ENCODE results near the gene HIVEP3.

The HIVEP3 gene

DNA sequence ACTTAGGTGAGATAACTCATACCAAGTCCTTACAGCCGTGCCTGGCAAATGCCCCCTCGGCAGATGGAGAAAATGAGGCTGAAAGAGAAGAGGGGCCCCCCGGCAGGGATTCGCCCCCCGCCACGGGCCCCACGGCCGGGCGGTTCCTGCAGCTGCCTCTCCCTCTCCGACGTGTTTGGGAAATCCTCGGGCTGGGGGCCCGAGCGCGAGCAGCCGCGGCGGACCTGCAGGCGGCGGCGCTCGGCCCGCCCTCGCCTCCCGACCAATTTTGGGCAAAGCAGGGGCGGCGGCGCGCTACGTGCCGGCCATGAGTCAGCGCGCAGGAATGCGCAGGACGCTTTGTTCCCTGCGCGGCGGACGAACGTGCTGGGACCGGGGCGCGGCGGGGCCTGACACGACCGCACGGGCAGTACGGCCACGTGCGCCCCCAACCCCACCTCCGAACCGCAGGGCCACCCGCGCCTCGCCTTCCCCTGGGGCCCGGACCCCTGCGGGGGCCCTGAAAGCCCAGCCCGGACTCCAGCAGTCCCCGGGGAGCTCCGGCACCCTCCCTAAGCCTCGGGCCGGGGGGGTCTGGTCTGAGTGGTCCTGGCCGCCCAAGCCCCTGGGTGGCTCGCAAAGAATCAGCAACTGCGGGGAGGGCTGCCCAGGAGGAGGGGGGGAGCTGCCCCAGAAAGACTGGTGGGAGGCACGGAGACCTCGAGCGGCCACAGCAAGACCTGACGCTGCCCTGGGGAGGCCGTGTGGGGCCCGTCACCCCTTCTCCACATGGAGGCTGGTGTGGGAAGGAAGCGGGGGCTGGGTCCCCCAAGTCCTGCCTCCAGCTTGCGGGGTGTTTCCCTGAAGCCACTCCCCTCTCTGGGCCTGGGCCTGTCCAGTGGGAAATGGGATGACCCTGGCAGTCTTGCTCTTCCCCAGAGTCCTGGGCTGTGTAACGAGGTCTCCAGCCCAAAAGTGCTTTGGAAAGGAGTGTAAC lies 422.4 kb downstream of the HIVEP3 start:
- TF ChIP-seq, protein P1, sequence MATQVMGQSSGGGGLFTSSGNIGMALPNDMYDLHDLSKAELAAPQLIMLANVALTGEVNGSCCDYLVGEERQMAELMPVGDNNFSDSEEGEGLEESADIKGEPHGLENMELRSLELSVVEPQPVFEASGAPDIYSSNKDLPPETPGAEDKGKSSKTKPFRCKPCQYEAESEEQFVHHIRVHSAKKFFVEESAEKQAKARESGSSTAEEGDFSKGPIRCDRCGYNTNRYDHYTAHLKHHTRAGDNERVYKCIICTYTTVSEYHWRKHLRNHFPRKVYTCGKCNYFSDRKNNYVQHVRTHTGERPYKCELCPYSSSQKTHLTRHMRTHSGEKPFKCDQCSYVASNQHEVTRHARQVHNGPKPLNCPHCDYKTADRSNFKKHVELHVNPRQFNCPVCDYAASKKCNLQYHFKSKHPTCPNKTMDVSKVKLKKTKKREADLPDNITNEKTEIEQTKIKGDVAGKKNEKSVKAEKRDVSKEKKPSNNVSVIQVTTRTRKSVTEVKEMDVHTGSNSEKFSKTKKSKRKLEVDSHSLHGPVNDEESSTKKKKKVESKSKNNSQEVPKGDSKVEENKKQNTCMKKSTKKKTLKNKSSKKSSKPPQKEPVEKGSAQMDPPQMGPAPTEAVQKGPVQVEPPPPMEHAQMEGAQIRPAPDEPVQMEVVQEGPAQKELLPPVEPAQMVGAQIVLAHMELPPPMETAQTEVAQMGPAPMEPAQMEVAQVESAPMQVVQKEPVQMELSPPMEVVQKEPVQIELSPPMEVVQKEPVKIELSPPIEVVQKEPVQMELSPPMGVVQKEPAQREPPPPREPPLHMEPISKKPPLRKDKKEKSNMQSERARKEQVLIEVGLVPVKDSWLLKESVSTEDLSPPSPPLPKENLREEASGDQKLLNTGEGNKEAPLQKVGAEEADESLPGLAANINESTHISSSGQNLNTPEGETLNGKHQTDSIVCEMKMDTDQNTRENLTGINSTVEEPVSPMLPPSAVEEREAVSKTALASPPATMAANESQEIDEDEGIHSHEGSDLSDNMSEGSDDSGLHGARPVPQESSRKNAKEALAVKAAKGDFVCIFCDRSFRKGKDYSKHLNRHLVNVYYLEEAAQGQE (IDR thresholded peaks at IDR 0.05; ENCODE audit: insufficient read depth in 1 of 2, low read depth in 2 of 2, low read length in 2 of 2) = no peak
- TF ChIP-seq TAF1 (IDR thresholded peaks at IDR 0.05; ENCODE audit: borderline replicate concordance, insufficient read depth, low read length) (no peak), SIN3A (IDR thresholded peaks at IDR 0.05; ENCODE audit: borderline replicate concordance, insufficient read depth, low read length) (no peak), FOXP2 (optimal IDR thresholded peaks at IDR 0.05; ENCODE audit: borderline replicate concordance, extremely low read depth, extremely low read length, insufficient read depth) (no peak), POLR2AphosphoS5 (IDR thresholded peaks at IDR 0.05; ENCODE audit: low read depth, low read length) (no peak)

DNA sequence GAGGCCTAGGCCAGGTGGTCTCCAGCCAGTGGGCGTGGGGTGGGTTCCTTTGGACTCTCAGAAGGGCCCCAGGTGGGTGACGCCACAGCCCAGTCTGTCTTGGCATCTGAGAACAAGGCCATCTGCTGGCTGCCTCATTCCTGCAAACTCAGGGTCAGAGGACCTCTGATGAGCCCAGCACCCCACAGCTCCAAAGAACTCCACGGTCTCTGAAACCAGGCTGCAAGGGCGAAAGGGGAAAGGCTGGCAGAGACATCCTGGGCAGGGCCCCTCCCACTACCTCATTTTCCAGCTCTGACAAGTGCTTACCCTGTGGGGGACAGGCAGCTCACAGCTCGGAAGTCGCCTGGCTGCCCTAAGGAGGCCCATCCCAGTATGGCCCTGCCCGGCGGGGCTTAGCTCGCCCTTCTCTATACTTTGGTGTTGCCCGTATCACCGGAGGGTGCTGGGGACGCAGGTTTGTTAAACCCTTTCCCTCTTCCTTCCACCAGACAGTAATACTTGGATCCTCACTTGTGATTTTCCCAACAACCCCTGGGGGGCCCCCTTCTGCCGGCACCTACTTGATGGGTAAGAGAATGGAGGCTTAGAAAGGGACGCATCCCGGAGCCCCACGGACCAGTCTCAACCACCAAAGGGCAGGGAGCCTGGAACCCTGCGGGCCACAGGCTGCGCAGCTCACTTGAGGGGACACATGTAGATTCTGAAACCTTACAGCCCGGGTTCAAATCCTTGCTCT lies 423.3 kb downstream of the HIVEP3 start:
- no peak for TF ChIP-seq SIN3A (IDR thresholded peaks at IDR 0.05; ENCODE audit: borderline replicate concordance, insufficient read depth, low read length)
- TF ChIP-seq FOXP2 (optimal IDR thresholded peaks at IDR 0.05; ENCODE audit: borderline replicate concordance, extremely low read depth, extremely low read length, insufficient read depth) = no peak
- no peak for TF ChIP-seq POLR2AphosphoS5 (IDR thresholded peaks at IDR 0.05; ENCODE audit: low read depth, low read length)
- TF ChIP-seq TAF1 (IDR thresholded peaks at IDR 0.05; ENCODE audit: borderline replicate concordance, insufficient read depth, low read length) = no peak
- TF ChIP-seq, protein P1 (IDR thresholded peaks at IDR 0.05; ENCODE audit: insufficient read depth in 1 of 2, low read depth in 2 of 2, low read length in 2 of 2) = no peak

DNA sequence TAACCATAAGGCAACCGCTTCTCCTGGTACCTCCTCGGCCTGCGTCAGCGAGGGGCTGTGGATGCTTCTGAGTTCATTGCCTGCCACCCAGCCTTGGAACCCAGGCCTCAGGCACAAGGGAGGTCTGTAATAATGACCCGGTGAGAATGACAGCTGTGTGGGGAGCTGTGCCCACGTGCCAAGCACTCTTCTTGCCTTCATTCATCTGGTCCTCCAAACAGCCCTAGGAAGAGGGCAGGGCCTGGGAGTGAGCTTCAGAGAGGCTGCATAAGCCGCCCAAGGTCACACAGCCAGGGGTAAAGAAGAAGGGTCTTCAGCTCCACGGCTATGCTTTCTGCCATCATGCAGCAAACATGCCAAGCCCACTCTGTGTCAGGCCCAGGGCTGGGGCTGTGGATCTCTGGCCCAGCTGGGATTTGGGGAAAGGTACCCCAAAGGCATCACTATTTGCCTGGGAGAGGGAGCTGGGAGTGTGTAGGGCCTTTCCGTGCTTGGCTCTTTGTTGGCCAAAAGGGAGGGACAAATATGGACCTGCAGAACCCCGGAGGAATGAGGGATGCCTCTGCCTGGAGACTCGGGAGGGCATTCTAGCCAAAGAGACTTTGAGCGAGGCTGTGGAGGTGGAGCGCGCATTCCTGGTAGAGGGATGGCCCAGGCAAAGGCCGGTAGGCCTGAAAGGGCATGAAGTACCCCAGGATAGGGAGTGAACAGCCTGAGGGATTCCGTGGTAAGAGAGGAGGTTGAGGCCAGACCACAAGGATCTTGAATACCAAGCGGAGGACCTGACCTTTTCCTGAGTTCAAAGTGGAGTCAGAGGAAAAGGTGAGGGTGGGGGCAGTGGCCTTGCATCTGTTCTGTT lies 424.1 kb downstream of the HIVEP3 start:
- TF ChIP-seq FOXP2 (optimal IDR thresholded peaks at IDR 0.05; ENCODE audit: borderline replicate concordance, extremely low read depth, extremely low read length, insufficient read depth) = no peak
- no peak for TF ChIP-seq SIN3A (IDR thresholded peaks at IDR 0.05; ENCODE audit: borderline replicate concordance, insufficient read depth, low read length)
- TF ChIP-seq TAF1 (IDR thresholded peaks at IDR 0.05; ENCODE audit: borderline replicate concordance, insufficient read depth, low read length) = no peak
- no peak for TF ChIP-seq POLR2AphosphoS5 (IDR thresholded peaks at IDR 0.05; ENCODE audit: low read depth, low read length)
- TF ChIP-seq, protein P1 (IDR thresholded peaks at IDR 0.05; ENCODE audit: insufficient read depth in 1 of 2, low read depth in 2 of 2, low read length in 2 of 2) = no peak

DNA sequence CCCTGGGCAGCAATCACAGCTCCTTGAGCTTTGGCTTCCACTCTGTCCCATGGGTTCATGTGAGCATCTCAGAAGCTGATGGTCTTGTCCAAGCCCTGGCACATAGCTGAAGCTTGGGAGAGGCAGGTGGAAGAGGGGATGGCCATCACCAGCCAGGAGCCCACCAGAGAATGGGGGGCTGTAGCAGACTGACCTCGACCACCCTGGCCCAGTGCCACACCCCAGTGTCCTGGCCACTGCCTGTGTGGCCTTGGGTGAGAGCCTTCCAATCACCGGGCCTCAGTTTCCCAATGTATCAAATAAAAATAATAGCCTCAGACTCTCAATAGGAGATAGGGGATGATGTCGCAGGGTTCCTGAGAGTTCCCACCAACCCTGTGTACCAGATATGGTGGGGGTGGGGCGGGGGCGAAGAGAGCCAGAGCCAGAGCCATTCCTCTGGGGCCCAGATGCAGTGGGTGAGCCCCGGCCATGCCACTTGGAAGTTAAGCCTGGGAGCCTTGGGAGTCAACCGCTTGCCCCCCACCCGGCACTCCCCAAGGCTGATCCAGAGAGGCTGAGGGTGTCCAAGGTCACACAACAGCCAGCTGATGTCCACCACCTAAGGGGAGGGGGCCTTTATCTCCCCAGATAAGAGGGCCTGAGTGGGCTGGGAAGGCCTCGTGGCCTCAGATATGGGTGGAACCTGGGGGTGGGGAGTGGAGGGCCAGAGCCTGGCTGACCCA lies 424.9 kb downstream of the HIVEP3 start:
- no peak for TF ChIP-seq SIN3A (IDR thresholded peaks at IDR 0.05; ENCODE audit: borderline replicate concordance, insufficient read depth, low read length)
- no peak for TF ChIP-seq FOXP2 (optimal IDR thresholded peaks at IDR 0.05; ENCODE audit: borderline replicate concordance, extremely low read depth, extremely low read length, insufficient read depth)
- no peak for TF ChIP-seq TAF1 (IDR thresholded peaks at IDR 0.05; ENCODE audit: borderline replicate concordance, insufficient read depth, low read length)
- TF ChIP-seq POLR2AphosphoS5 (IDR thresholded peaks at IDR 0.05; ENCODE audit: low read depth, low read length) = no peak
- TF ChIP-seq, protein P1 (IDR thresholded peaks at IDR 0.05; ENCODE audit: insufficient read depth in 1 of 2, low read depth in 2 of 2, low read length in 2 of 2) = no peak
